Kidney epithelial cell (primary cell): Measurements from ENCODE around the gene ATF2. TPM values are rescaled to one million over a fixed set of nuclear protein-coding genes. Genes with fewer than 3 reads are reported as not detected.
"Not testable (repeated sequence)": the region's sequence is repeated elsewhere in the genome, so short reads cannot be mapped to it uniquely, and the experiment has no call there.

ENCODE experiments used
- DNase-seq: peaks from one replicate; pipeline ENCODE4 v3.0.0-alpha.2; 2010; ENCODE audit warnings: low read depth
- H3K27me3 ChIP-seq: 2 replicates; pipeline ENCODE4 v1.6.0; 2011; ENCODE audit warnings: low read length; ENCODE audit not compliant: control insufficient read depth, insufficient read depth
- H3K36me3 ChIP-seq: 2 replicates; pipeline ENCODE4 v1.5.1; 2011; ENCODE audit warnings: low read length; ENCODE audit not compliant: control insufficient read depth, insufficient read depth
- H3K4me3 ChIP-seq: 2 replicates; pipeline ENCODE4 v1.5.1; 2011; ENCODE audit warnings: low read depth, mild to moderate bottlenecking, control low read depth, low read length
- total RNA-seq: library from RNA; depleted of rRNA; stranded (reverse); fragments of >200 nt; gene quantifications from 2 replicates; pipeline ENCODE4 v1.2.3, GENCODE V29; 2015
- TF ChIP-seq, protein P1 (sequence below): IDR thresholded peaks from 2 replicates; pipeline ENCODE4 v1.5.1; 2011; ENCODE audit warnings: mild to moderate bottlenecking, moderate library complexity, low read length, control low read depth, inconsistent platforms; ENCODE audit not compliant: insufficient read depth, poor library complexity, severe bottlenecking

Gene ATF2
- total RNA-seq, 1 donor from 2014 or later = 35.1 TPM

DNA sequence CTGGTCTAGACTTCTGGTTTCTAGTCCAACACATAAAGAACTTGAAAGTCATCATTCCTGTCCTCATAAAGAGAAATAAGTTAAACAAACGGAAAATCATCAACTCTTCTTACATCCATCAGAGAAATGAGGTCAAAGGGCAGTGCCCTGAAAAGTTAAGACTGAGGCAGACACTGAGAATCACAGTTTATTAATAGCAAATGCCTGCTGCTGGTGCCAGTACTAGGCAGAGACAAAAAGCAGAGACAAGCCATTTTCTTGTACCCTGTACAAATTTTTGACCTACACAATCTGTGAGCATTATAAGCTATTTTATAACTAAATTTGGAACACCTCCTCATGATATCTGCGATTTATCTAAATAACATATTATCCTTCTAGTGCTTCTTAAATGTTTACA, 36.8 kb downstream of the ATF2 start:
- Histone ChIP-seq H3K36me3 (no peaks in the 10 kb centered on the region), H3K27me3 (no peaks in the 10 kb centered on the region), H3K4me3 (no peak overlapping the region)
- no peak for DNase-seq
- TF ChIP-seq, protein P1, sequence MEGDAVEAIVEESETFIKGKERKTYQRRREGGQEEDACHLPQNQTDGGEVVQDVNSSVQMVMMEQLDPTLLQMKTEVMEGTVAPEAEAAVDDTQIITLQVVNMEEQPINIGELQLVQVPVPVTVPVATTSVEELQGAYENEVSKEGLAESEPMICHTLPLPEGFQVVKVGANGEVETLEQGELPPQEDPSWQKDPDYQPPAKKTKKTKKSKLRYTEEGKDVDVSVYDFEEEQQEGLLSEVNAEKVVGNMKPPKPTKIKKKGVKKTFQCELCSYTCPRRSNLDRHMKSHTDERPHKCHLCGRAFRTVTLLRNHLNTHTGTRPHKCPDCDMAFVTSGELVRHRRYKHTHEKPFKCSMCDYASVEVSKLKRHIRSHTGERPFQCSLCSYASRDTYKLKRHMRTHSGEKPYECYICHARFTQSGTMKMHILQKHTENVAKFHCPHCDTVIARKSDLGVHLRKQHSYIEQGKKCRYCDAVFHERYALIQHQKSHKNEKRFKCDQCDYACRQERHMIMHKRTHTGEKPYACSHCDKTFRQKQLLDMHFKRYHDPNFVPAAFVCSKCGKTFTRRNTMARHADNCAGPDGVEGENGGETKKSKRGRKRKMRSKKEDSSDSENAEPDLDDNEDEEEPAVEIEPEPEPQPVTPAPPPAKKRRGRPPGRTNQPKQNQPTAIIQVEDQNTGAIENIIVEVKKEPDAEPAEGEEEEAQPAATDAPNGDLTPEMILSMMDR = no peak

DNA sequence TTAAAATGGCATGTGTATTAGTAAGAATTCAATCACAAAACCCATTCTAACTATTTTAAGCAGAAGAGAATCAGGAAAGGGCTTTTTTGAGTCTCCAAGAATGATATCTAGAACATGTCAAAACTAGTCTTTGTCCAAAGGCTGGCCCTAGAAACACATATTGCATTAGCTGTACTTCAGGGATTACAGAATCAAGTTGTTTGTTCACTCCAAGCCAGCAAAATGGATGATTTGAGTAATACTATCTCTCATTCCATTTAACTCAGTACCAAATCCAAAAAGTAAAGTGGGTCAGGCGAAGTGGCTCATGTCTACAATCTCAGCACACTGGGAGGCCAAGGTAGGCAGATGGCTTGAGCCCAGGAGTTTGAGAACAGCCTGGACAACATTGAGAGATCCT, 41.3 kb downstream of the ATF2 start:
- TF ChIP-seq, protein P1 = no peak
- Histone ChIP-seq H3K27me3 (no peaks in the 10 kb centered on the region), H3K36me3 (no peaks in the 10 kb centered on the region), H3K4me3 (no peak overlapping the region)
- DNase-seq = no peak

DNA sequence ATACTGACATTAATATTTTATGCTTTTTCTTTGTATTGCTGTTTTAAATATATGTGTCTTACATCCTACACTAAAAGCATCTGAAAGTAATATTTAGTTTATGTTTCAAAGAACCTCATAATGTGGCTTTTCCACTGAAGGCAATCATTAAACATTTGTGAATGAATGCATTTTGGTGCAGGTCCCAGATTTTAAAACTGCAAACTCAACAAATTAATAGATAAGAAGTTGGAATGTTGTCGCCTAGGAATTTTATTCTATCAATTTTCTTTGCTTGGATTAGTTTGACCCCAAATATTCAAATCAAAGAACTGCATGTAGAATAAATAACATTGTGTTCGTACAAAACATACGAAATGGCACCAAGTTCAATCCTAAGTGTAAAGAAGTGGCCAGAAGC, 44.7 kb downstream of the ATF2 start:
- DNase-seq = no peak
- no peaks in the 10 kb centered on the region for H3K27me3 ChIP-seq
- TF ChIP-seq, protein P1 = no peak
- no peaks in the 10 kb centered on the region for H3K36me3 ChIP-seq
- H3K4me3 ChIP-seq = no peak overlapping the region

DNA sequence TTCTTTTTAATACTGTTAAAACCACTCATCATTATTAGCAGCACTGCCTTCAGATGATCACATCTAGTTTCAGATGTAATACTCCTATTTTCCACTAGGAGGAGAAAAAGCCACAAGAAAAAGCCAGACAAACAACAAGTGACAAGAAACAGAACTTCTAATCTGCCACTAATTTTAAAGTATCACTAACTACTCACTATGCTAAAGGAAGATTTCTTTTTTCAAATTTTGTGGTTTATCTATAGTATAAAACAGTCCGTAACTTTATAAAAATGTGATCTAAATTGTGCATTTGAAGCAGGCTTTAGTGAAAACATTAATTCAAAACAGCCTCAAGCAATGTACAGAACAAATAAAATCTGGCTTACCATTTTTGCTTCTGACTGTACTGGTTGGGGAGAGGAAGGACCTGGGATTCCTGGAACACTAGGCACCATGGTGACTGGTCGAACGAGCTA, 56.8 kb downstream of the ATF2 start:
- DNase-seq = no peak
- no peaks in the 10 kb centered on the region for H3K27me3 ChIP-seq
- TF ChIP-seq, protein P1 = peak; percentile 55
- H3K36me3 ChIP-seq = peaks cover 1% of the 10 kb centered on the region
- no peak overlapping the region for H3K4me3 ChIP-seq

DNA sequence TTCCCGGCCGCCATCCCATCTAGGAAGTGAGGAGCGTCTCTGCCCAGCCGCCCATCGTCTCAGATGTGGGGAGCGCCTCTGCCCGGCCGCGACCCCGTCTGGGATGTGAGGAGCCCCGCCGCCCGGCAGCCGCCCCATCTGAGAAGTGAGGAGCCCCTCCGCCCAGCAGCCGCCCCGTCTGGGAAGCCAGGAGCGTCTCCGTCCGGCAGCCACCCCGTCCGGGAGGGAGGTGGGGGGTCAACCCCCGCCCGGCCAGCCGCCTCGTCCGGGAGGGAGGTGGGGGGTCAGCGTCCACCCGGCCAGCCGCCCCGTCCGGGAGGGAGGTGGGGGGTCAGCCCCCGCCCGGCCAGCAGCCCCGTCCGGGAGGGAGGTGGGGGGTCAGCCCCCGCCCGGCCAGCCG, 59.9 kb downstream of the ATF2 start:
- not testable (repeated sequence) for H3K27me3 ChIP-seq, H3K4me3 ChIP-seq, H3K36me3 ChIP-seq, DNase-seq

DNA sequence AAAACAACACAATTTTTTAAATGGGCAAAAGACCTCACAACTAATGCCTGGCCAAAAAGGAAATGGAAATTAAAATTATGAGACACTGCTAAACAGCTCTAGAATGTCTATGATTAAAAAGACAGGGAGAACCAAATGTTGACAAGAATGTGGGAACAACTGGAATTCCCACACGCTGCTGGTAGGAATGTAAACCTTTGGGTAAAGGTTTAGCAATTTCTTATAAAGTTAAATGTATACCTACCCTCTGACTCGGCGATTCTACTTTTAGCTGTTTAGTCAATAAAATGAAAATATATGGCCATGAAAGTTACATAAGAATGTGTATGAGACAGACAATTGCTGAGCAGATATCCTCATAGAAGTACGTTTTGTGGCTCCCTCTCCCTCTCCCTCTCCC, 60.9 kb downstream of the ATF2 start:
- no peaks in the 10 kb centered on the region for H3K36me3 ChIP-seq
- TF ChIP-seq, protein P1 = no peak
- H3K27me3 ChIP-seq = no peaks in the 10 kb centered on the region
- H3K4me3 ChIP-seq = no peak overlapping the region
- no peak for DNase-seq

DNA sequence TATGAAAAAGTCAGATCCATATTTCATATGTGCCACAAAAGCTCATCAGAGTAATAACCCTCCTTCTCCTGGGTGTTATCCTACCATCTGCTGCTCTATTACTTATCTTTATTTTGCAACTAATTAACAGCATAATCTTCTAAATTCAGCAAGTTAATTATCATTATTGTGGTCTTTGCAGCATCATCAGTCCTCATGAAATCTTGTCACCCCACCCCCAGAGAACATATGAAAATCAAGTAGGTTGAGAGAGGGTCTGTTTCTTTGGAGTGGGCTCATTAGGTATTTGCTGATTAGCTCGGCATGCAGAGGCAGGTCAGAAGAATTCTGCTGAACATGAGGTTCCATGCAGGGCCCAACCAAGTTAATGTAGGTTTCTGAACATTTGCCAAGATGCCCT, 64.8 kb downstream of the ATF2 start:
- no peak overlapping the region for H3K4me3 ChIP-seq
- TF ChIP-seq, protein P1 = no peak
- no peaks in the 10 kb centered on the region for H3K27me3 ChIP-seq
- no peak for DNase-seq
- H3K36me3 ChIP-seq = no peaks in the 10 kb centered on the region
